Endothelial cell of umbilical vein (primary cell): Measurements from ENCODE around the gene RAB42.

ENCODE experiments used
- CTCF ChIP-seq, 2 donors: IDR thresholded peaks; 1 replicate in 1 of 2; 2 replicates in 1 of 2; pipeline ENCODE4 v1.5.1; 2011; ENCODE audit warnings: low read length in 2 of 2, mild to moderate bottlenecking in 2 of 2, moderate library complexity in 2 of 2, control low read depth in 1 of 2, inconsistent platforms in 1 of 2, low read depth in 1 of 2; ENCODE audit not compliant: insufficient read depth in 1 of 2; ENCODE audit errors: extremely low read depth in 1 of 2
- EZH2 ChIP-seq: IDR thresholded peaks from 2 replicates; pipeline ENCODE4 v1.6.1; 2012; ENCODE audit warnings: borderline replicate concordance, low read depth, mild to moderate bottlenecking, moderate library complexity, low read length, inconsistent platforms; ENCODE audit not compliant: severe bottlenecking
- GATA2 ChIP-seq: IDR thresholded peaks from 2 replicates; pipeline ENCODE4 v1.7.0; 2011; ENCODE audit warnings: low read depth, mild to moderate bottlenecking, moderate library complexity, mixed read lengths, low read length; ENCODE audit not compliant: insufficient read length, insufficient read depth
- MAX ChIP-seq: IDR thresholded peaks from 2 replicates; pipeline ENCODE4 v1.6.1; 2011; ENCODE audit not compliant: insufficient read depth, insufficient read length
- POLR2A ChIP-seq: IDR thresholded peaks from 2 replicates; pipeline ENCODE4 v1.6.1; 2012; ENCODE audit warnings: low read depth, mild to moderate bottlenecking, control low read depth, low read length
- POLR2AphosphoS5 ChIP-seq: IDR thresholded peaks from 2 replicates; pipeline ENCODE4 v1.6.1; 2012; ENCODE audit warnings: low read depth, mild to moderate bottlenecking, control low read depth, low read length, moderate library complexity; ENCODE audit not compliant: insufficient read depth

- TF ChIP-seq CTCF (IDR thresholded peaks at IDR 0.05; ENCODE audit: extremely low read depth in 1 of 2, insufficient read depth in 1 of 2, low read depth in 1 of 2, low read length in 2 of 2) (no peak), POLR2A (no peak), EZH2 (no peak), MAX (no peak), POLR2AphosphoS5 (no peak), GATA2 (no peak)
Measured at GRCh38 chr1:28595412-28596191, 3.5 kb downstream of the RAB42 start.
